Inferior parietal cortex (tissue), 1 donor: ENCODE data around the gene SLC25A4.
A peak's percentile ranks its signal among the peaks of the same experiment; 100 is the strongest.
"Not testable (repeated sequence)": the region's sequence is repeated elsewhere in the genome, so short reads cannot be mapped to it uniquely, and the experiment has no call there.

Experiments used
- DNase-seq: peaks from one replicate; pipeline ENCODE4 v3.0.0-alpha.2; 2016; ENCODE audit errors: extremely low spot score

Gene SLC25A4

DNA sequence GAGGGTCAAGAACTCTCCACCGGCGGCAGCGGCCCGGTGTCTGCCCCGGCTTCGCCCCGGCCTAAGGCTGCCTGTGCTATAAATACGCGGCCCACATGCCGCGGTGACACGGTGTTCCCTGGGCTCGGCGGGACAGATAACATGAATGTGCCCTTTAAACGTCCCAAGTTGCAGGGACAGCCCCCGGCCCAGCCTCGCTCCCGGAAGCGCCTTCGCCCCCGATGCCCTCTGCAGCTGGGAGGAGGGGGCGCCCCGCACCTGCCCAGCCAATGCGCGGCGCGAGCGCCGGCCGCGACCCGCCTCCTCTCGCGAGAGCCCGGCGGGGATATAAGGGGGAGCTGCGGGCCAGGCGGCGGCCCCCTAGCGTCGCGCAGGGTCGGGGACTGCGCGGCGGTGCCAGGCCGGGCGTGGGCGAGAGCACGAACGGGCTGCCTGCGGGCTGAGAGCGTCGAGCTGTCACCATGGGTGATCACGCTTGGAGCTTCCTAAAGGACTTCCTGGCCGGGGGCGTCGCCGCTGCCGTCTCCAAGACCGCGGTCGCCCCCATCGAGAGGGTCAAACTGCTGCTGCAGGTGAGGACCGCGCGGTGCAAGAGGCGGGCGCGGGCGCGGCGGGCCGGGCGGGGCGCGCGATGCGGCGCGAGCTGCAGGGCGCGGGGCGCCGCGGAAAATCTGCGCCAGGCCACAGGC is at the start of gene SLC25A4:
SLC25A4 (plus strand) TSS at position 355 of the 689 bp plus-strand sequence; CDS start at position 462, 107 bp downstream.
- DNase-seq: peak; percentile 88

DNA sequence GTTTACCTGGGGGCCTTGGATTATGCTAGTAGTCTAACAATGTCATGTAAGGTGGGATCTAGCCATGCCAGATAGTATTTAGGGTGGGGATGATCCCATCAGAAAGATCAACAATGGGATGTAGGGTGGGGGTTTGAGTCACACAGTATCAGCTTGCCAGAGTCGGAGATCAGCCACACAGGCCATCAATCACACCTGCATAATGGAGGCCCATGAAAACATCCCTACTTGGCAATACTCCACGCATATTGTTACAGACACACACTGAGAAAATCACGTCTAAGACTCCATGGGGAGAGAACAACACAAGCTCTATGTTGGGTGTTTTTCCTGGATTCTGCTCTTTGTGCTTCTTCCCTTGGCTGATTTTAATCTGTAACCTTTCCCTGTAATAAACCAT is 49.5 kb upstream of the SLC25A4 start:
- no peak for DNase-seq

DNA sequence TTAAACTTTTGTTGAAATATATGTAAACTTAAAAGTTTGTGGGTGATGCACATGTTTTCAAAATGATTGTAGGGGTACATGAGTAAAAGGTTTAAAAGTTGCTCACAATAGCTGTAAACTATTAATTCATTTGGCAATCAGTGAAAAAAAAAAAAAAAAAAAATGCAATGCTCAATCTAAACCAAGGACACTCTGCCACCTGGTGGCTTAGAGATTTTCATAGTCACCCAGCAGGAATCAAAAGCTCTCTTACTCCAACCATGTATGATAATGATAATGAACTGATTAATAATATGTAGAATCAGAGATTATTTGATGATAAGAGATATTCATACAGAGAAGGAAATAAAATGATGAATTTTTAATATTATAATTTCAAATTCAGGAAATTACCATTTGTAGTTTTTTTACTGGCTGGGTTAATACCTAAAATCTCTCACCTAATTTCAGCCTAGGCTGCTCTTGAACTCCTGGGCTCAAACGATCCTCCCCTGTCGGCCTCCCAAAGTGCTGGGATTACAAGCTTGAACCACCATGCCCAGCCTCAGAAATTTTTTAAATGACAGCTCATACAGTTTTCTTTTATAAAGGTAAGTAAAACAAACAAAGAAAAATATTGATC is 46.9 kb upstream of the SLC25A4 start:
- peak; percentile 74 for DNase-seq

DNA sequence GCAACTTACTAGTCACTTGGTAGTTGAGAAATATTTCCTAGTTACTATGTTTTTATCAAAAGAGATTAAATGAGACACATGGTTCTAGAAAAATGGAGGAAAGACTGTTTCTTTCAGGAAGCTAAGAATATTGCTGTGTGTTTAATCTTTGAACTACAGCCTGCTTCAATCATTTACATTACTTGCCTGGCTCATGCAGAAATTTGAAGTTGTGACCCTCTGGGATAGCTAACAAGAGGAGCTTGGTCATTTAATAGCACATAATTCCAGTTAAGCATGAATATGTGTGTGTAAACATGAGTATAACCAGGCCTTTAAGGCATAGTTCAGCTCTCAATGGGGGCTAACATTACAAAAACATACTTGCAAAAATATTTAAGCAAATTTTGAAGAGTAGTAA is 44.6 kb upstream of the SLC25A4 start:
- DNase-seq: no peak

DNA sequence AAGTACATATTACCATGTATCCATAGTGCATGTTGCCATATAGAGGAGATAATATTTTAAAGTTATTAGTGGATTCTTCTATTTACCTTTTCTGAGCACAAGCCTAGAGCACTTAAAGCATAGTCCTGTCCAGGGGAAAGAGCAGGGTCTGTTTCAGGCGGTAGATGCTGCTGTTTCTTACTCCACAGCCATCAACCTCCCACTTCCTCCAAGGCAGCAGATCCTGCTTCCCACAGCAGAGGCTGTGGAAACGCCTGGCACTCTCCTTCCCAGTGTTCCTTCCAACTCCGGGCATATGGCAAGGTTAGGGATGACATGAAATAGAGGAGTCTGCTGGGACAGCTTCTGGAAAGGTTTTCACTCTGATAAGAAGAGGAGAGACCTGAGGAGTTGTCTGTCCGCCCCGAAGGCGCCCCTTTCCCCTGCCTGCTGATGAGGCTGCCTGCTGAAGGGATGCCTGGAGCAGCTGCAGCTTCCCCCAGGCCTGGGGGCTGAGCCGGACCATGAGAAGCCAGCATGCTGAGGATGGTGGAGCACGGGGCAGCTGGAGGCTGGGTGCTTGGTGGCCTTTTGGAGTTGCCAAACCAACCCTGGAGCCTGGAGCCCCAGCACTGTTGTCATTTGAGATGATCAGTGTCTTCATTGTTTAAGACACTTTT is 43.9 kb upstream of the SLC25A4 start:
- no peak for DNase-seq

DNA sequence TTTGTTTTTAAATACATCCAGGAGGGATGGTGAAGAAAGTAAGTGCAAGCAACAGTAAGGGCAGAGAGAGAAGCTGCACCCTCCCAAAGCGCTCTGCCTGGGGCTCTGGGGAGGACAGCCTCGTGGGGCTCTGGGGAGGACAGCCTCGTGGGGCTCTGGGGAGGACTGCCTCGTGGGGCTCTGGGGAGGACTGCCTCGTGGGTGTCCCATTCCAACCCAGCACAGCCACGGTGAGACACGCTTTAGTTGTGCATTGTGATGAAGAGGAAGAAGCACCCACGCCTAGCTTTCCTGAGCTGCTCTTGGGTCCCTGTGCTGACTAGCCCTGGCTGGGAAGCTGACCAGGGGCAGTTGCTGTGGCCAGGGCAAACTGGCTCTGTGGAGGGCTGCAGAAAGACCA is 43.1 kb upstream of the SLC25A4 start:
- no peak for DNase-seq

DNA sequence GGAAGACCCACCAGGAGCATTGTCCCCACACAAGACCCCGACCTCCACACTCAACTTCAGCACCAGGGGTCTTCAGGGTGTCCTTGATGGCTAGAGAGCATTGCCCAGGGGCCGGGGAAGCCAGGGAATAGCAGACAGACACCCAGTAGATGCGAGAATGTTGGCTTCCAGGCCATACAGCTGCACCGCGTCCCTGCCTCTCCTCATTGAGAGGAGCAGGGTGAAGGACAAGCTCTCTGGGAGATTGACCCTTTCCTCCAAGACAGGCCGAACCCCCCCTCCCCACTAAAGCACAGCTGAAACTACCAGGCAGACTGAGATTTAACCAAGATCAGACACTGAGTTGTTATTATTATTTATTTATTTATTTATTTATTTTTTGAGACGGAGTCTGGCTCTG is 42.6 kb upstream of the SLC25A4 start:
- DNase-seq: no peak

DNA sequence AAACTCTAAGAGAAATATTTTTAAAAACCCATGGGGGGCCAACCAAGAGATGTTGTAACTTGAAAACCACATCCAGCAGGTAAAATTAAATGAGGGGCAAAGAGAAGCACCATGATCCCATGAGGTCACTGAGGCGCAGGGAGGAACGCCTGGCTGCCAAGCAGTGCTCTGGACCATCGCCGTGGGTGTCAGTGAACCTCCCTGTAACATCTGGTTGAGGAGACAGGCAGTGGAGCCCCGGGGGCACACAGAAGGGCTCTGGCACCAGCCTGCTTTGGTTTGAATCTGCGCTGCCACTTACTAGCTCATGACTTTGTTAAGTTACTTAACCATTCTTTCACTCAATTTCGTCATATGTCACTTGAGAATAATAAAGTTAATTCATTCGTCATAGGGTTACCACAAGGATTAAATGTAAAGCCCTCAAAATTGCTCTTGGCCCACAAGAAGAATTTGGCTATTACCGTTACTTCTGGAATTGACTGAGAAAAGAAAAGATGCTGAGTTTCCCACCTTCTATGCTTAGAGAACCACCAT is 41.6 kb upstream of the SLC25A4 start:
- no peak for DNase-seq

DNA sequence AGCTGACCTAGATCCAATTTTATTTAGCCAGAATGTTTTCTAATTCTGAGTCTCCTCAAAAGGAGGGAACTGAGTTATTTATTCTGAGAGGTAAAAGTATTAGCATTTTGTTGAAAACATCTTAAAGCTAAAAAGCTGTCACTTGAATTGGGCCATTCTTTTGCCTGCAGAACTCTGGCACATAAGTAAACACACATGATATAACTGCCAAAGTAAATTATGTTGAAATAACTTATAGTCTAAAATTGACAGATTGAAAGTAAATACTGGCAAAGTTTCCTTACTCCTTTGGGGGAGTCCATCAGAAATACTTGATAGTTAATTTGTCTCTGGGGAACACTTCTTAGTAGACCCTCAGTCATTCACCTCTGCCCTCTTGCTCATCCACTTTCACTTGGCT is 38.3 kb upstream of the SLC25A4 start:
- no peak for DNase-seq

DNA sequence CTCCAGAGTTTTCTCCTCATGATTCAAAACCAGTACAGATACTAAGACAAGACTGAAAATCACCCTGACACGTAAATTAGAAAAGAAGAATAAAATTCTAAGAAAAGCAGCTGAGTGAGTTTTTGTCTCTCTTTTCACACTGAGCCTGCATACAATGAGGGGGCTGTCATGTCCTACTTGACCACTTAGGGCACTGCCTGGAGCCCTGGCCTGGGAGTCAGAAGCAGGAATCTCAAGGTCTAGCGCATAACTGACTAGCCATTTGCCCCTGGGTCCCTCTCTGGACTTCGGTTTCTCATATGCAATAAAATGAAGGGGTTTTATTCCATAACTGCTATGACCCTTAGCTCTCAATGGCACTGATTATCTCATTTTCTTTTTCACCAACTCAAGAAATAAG is 36.7 kb upstream of the SLC25A4 start:
- no peak for DNase-seq

DNA sequence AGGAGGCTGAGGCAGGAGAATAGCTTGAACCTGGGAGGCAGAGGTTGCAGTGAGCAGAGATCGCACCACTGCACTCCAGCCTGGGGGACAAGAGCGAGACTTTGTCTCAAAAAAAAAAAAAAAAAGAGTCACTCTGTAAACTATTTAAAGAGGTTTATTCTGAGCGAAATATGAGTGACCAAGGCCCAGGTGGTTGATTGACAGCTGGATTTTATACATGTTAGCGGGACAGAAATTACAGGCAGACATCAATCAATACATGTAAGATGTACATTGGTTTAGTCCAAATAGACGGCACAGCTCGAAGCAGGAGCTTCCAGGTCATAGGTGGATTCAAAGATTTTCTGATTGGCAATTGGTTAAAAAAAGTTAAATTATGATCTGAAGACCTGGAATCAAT is 35.5 kb upstream of the SLC25A4 start:
- DNase-seq: not testable (repeated sequence)

DNA sequence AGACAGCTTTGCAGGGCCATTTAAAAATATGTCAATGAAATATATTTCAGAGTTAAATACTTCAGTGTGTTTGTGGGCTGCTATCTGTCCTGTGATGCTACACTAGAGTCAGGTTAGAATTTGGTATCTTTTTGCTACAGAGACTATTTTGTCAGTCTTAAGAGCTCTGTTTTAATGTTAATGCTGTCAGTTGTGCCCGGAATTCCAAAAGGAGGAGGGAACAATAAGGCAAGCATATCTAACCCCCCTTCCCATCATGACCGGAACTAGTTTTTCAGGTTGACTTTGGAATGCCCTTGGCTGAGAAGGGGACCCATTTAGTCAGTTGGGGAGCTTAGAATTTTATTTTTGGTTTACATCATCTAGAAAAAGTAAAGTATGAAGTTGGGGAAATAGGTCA is 34.9 kb upstream of the SLC25A4 start:
- no peak for DNase-seq

DNA sequence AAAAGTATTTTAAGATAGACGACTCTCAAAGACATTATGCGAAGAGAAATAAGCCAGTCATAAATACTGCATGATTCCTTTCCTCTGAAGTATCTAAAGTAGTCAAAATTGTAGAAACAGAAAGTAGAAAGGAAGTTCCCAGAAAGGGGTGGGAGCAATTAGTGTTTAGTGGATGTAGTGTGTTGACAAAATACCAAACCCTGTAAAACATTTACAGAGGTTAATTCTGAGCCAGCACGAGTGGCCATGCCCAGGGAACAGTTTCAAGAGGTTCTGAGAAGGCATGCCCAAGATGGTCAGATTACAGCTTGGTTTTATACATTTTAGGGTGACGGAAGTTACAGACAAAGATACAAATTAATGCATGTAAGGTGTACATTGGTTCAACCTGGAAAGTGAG is 34.4 kb upstream of the SLC25A4 start:
- DNase-seq: no peak

DNA sequence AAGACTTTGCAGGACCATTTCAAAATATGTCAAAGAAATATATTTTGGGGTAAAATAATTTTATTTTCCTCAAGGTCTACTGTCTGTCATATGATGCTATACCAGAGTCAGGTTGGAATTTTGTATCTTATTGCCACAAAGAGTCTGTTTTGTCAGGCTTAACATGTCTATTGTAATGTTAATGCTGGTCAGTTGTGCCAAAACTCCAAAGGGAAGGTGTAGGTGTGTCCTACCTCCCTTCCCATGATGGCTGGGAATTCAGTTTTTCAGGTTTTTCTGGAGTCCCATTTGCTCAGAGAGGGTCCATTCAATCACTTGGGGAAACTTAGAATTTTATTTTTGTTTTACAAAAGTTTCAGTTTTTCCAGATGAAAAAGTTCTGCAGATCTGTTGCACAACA is 33.3 kb upstream of the SLC25A4 start:
- DNase-seq: no peak

DNA sequence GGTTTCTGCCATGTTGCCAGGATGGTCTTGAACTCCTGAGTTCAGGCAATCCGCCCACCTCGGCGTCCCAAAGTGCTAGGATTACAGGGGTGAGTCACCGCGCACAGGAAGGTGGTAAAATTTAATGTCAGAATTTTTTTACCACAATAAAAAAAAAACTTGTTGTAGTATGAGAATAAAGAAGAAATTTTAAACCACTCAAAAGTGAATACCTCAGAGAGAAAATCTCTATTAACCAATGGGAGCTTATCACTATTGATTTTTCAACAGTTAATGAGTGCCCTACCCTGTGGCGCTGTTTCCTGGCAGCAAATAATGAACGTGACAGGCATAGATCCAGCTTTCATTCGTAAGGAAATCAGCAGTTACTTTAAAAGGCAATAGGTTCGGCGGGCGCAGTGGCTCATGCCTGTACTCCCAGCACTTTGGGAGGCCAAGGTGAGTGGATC is 32.7 kb upstream of the SLC25A4 start:
- no peak for DNase-seq

DNA sequence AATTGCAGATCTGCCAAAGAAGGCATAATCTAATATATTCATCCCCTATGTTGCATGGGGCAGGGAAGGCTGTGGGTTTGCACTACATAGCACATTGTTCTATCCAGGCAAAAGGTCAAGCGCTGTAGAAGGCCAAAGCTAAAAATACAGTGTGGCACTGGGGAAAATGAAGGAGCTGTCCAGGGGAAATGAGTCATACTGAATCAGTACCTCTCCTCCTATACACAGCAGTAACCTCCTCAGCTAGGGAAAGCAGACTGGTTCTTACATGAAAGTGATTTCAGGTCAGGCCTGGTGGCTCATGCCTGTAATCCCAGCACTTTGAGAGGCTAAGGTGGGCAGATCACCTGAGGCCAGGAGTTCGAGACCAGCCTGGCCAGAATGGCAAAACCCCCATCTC is 31.0 kb upstream of the SLC25A4 start:
- no peak for DNase-seq

DNA sequence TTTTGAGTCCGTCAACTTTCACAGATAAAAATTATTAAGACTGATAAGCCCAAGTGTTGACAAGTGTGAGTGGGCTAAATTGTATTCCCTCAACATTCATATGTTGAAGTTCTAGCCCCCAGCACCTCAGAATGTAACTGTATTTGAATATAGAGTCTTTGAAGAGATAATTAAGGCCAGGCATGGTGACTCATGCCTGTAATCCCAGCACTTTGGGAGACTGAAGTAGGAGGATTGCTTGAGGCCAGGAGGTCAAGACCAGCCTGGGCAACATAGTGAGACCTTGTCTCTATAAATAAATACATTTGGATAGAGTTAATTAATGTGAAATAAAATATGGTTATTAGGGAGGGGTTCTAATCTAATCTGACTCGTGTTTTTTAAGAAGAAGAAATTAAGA is 29.7 kb upstream of the SLC25A4 start:
- no peak for DNase-seq

DNA sequence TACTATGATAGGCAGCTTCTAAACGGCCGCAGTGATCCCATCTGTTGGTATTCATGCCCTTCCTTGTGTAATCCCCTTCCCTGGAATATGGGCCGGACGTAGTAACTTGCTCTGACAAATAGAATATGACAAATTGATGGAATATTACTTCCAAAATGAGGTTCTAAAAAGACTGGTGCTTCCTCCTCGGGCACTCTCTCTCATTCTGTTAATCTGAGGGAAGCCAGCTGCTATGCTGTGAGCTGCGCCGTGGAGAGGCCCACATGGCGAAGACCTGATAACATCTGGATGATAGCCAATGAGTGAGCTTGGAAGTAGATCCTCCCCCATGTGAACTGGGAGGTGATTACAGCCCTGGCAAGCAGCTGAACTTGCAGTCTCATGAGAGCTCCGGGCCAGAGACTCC is 27.2 kb upstream of the SLC25A4 start:
- DNase-seq: peak; percentile 23

DNA sequence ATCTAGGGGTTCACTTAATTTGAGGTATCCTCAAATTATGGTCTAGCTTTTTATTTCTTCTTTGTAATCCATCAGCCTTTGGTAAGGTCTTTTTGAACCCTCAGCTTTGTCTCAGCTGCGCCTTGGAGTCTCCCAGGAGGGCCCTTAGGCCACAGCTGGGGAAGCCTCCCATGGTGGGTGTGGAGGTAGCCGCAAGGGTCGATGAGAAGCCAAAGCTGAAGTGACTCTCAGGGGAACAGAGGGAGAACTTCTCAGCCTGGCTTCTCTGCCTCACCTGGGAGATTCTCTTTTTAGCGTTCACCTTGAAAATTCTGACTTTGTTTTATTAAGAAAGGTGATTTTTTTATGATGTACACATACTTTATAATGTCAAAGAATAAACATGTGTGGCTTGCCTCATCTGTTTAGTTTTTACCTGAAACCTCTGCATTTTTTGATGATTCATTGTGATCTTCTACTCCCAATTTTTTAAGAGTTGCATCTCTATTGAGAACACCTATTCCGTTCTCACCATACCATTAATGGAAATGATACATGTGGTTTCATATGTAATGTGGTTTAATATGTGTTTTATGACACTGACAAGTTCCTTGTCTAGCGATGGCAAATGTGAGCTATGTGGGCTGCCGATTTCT is 25.6 kb upstream of the SLC25A4 start:
- no peak for DNase-seq

DNA sequence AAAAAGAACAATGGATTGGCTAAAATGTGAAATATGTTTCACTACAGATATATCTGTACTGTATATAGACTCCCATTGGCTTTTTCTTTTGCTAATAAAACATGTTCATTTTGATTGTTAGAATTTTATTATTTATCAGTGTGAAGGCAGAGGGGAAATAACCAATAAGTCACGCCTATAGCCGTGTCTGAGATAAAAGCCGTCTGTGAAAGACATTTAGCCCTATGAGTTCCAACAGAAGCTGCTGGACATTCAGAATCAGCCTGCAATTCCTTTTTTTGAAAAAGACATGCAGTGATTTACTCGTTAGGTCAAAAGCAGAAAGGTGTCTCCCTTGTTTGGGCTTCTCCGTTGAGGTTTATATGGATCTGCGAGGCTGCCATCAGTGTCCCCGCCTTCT is 24.2 kb upstream of the SLC25A4 start:
- no peak for DNase-seq

DNA sequence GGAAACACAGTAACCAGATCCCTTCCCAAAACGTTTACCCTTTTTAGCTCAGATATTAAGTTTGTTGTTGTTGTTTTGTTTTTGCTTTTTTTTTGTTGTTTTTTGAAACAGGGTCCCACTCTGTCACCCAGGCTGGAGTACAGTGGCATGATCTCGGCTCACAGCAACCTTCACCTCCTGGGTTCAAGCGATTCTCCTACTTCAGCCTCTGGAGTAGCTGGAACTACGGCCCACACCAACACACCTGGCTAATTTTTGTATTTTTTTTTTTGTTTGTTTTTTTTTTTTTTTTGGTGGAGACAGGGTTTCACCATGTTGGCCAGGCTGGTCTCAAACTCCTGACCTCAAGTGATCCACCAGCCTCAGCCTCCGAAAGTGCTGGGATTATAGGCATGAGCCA is 23.6 kb upstream of the SLC25A4 start:
- DNase-seq: not testable (repeated sequence)

DNA sequence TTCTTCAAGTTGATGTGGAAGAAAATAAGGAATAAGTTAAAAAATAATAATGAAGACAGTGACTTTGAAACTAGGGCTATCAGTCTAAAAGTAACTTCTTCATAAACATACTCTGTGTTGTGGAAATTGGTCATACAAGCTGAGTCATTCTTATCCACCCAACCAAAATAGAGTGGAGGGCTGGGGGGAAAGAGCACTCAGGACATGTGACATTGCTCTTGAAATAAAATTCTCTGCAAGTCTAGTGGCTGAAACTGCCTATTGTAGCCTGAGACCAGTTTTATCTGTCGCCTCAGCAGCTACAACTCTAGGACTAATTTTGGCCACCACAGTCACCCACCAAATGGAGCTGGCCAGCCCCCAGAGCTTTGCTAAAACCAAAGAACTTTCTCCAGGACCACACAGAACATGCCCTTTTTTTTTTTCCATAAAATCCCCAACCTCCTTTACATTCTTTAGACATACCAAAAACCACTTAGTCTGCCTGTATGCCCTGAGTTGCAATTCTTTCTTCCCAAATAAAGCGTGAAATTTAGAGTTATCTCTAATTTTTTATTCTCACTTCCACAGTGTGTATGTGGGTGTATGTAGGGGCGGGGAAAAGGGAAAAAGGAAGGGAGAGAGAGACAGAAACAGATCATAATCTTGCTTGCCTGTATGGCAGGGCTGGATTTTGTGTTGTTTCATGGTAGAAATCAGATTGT is 23.0 kb upstream of the SLC25A4 start:
- DNase-seq: no peak
